ENCODE data around the gene PPP2R3C. TPM values are rescaled to one million over a fixed set of nuclear protein-coding genes. Genes with fewer than 3 reads are reported as not detected.
A peak's percentile ranks its signal among the peaks of the same experiment; 100 is the strongest.
"Not testable (repeated sequence)": the region's sequence is repeated elsewhere in the genome, so short reads cannot be mapped to it uniquely, and the experiment has no call there.

The PPP2R3C gene
- total RNA-seq, 1 donor from 2014 or later = 24.5 TPM

- peak overlapping the region; percentile 99 for H3K4me3 ChIP-seq (ENCODE audit: low read depth, low read length)
- no peak for DNase-seq (ENCODE audit: low read depth)
- TF ChIP-seq CTCF (conservative IDR thresholded peaks at IDR 0.05; ENCODE audit: low read depth, low read length) = no peak
These were observed 74.8 kb downstream of the PPP2R3C start for GRCh38 chr14:35046751-35047536.

- peak within 1 kb of the TSS; percentile 99 for H3K4me3 ChIP-seq (ENCODE audit: low read depth, low read length)
- peak; percentile 58 for DNase-seq (ENCODE audit: low read depth)
- TF ChIP-seq CTCF (conservative IDR thresholded peaks at IDR 0.05; ENCODE audit: low read depth, low read length) = no peak
These were observed 75.6 kb downstream of the PPP2R3C start, which contains the start of gene FAM177A1 for GRCh38 chr14:35046048-35046750. Gene FAM177A1, plus strand, starts transcription at chr14:35046272. Its CDS starts 192 bp downstream, at chr14:35046464.

GRCh38 chr14:35045798-35046047 is 76.1 kb downstream of the PPP2R3C start:
- no peak for DNase-seq (ENCODE audit: low read depth)
- TF ChIP-seq CTCF (conservative IDR thresholded peaks at IDR 0.05; ENCODE audit: low read depth, low read length) = no peak
- peak overlapping the region; percentile 99 for H3K4me3 ChIP-seq (ENCODE audit: low read depth, low read length)

- no peak for TF ChIP-seq CTCF (conservative IDR thresholded peaks at IDR 0.05; ENCODE audit: low read depth, low read length)
- no peak for DNase-seq (ENCODE audit: low read depth)
- peak overlapping the region; percentile 99 for H3K4me3 ChIP-seq (ENCODE audit: low read depth, low read length)
These were observed 76.6 kb downstream of the PPP2R3C start for GRCh38 chr14:35044939-35045797.

GRCh38 chr14:35043046-35043445 is 78.7 kb downstream of the PPP2R3C start:
- H3K4me3 ChIP-seq (ENCODE audit: low read depth, low read length) = no peak overlapping the region
- DNase-seq (ENCODE audit: low read depth) = no peak
- no peak for TF ChIP-seq CTCF (conservative IDR thresholded peaks at IDR 0.05; ENCODE audit: low read depth, low read length)

GRCh38 chr14:35042632-35043031 is 79.2 kb downstream of the PPP2R3C start:
- DNase-seq (ENCODE audit: low read depth) = no peak
- no peak overlapping the region for H3K4me3 ChIP-seq (ENCODE audit: low read depth, low read length)
- TF ChIP-seq CTCF (conservative IDR thresholded peaks at IDR 0.05; ENCODE audit: low read depth, low read length) = no peak

- DNase-seq (ENCODE audit: low read depth); H3K4me3 ChIP-seq (ENCODE audit: low read depth, low read length): not testable (repeated sequence)
These were observed 83.5 kb downstream of the PPP2R3C start for GRCh38 chr14:35038312-35038711.
